CD4-positive, alpha-beta T cell (primary cell): ENCODE measurements around the gene HOXA7. TPM values are rescaled to one million over a fixed set of nuclear protein-coding genes. Genes with fewer than 3 reads are reported as not detected.
A peak's percentile ranks its signal among the peaks of the same experiment; 100 is the strongest.

ENCODE experiments used
- ATAC-seq: fragments of 200-7000 bp; cut with Tn5 transposase; one replicate; pipeline ENCODE4 v1.10.0; 2022; ENCODE audit warnings: mild to moderate bottlenecking; ENCODE audit not compliant: poor library complexity
- CTCF ChIA-PET: fragments of 350-600 bp; sonication (Branson Sonifier 250); formaldehyde crosslinking; loops from one replicate; lab custom pipeline; 2021; ENCODE audit warnings: antibody characterized with exemption, inconsistent platforms; lab: Charles Lee
- POLR2A ChIA-PET: fragments of 350-600 bp; sonication (Branson Sonifier 250); formaldehyde crosslinking; loops from one replicate; lab custom pipeline; 2021; ENCODE audit warnings: antibody characterized with exemption, inconsistent platforms; lab: Charles Lee
- DNase-seq, 14 experiments: peaks; one replicate each; pipeline ENCODE4 v3.0.0-alpha.2; 2013 to 2020; ENCODE audit warnings: mixed read lengths in 2 of 14
- H3K27ac ChIP-seq, 2 donors: one replicate each; pipeline versions ENCODE4 v1.5.1 to v1.7.0; 2013; ENCODE audit warnings: low read length in 2 of 2, low read depth in 1 of 2, mild to moderate bottlenecking in 1 of 2
- H3K27me3 ChIP-seq, 2 experiments: 1 replicate in 1 of 2; 2 replicates in 1 of 2; pipeline versions ENCODE4 v1.6.1 to v1.7.0; 2013; ENCODE audit warnings: low read length in 2 of 2, control low read depth in 1 of 2, mild to moderate bottlenecking in 1 of 2, moderate library complexity in 1 of 2; ENCODE audit not compliant: insufficient read depth in 2 of 2, control insufficient read depth in 1 of 2
- H3K36me3 ChIP-seq: one replicate; pipeline ENCODE4 v1.6.1; 2013; ENCODE audit warnings: low read length, control low read depth; ENCODE audit not compliant: insufficient read depth
- H3K4me1 ChIP-seq: one replicate; pipeline ENCODE4 v1.6.1; 2013; ENCODE audit warnings: low read length, control low read depth; ENCODE audit not compliant: insufficient read depth
- H3K4me3 ChIP-seq: one replicate; pipeline ENCODE4 v1.5.1; 2013; ENCODE audit warnings: mild to moderate bottlenecking, low read length, moderate library complexity
- H3K9me3 ChIP-seq, 2 experiments: 1 replicate in 1 of 2; 2 replicates in 1 of 2; pipeline versions ENCODE4 v1.6.1 to v1.7.0; 2013; ENCODE audit warnings: low read length in 2 of 2, mild to moderate bottlenecking in 2 of 2, control low read depth in 1 of 2, moderate library complexity in 1 of 2; ENCODE audit not compliant: control insufficient read depth in 1 of 2, insufficient read depth in 1 of 2
- H3K27ac Mint-ChIP-seq: one replicate; pipeline ENCODE4 v1.8.0; 2020; ENCODE audit warnings: mixed read lengths
- H3K27me3 Mint-ChIP-seq: one replicate; pipeline ENCODE4 v1.8.0; 2021; ENCODE audit warnings: mixed read lengths
- H3K36me3 Mint-ChIP-seq: one replicate; pipeline ENCODE4 v1.8.0; 2021; ENCODE audit warnings: low read depth, mixed read lengths
- H3K4me1 Mint-ChIP-seq: one replicate; pipeline ENCODE4 v1.8.0; 2021; ENCODE audit warnings: low read depth, mixed read lengths
- H3K4me3 Mint-ChIP-seq: one replicate; pipeline ENCODE4 v1.8.0; 2020; ENCODE audit warnings: mild to moderate bottlenecking, mixed read lengths
- H3K9me3 Mint-ChIP-seq: one replicate; pipeline ENCODE4 v1.8.0; 2020; ENCODE audit warnings: mixed read lengths
- CTCF ChIP-seq: fragments of 200-600 bp; IDR thresholded peaks from one replicate; pipeline ENCODE4 v1.8.0; 2022; ENCODE audit warnings: antibody characterized with exemption, mild to moderate bottlenecking
- intact Hi-C, 2 experiments: fragments of 100-400 bp; cut with DNase I in 1 of 2; cut with micrococcal nuclease in 1 of 2; formaldehyde crosslinking; loops; one replicate each; pipeline versions ENCODE4 v1.15.1 to v1.9.0; 2023 to 2025; cut with DNase I, micrococcal nuclease
- total RNA-seq, 174 experiments: library from RNA in 2 of 174; stranded (reverse) in 2 of 174; gene quantifications; one replicate each; pipeline ENCODE4 v1.2.3 and lab custom pipeline; 2021 to 2026

HOXA7 gene
- total RNA-seq, 2 experiments from 2014 or later = not detected

- ATAC-seq (no peak), DNase-seq (no peak)
- Mint-ChIP-seq H3K36me3 (no peaks in the 10 kb centered on the region), H3K4me3 (peak overlapping the region; percentile 61), H3K27me3 (peaks cover 69% of the 10 kb centered on the region), H3K9me3 (no peaks in the 10 kb centered on the region), H3K4me1 (no peaks in the 10 kb centered on the region), H3K27ac (no peak overlapping the region)
- TF ChIP-seq CTCF = no peak
- Histone ChIP-seq H3K4me1 (peaks cover 10% of the 10 kb centered on the region), H3K27me3 (peaks cover 16 to 28% of the 10 kb centered on the region in 2 experiments), H3K9me3 (peaks cover 0 to 10% of the 10 kb centered on the region in 2 experiments), H3K4me3 (no peak overlapping the region), H3K27ac (no peak overlapping the region), H3K36me3 (no peaks in the 10 kb centered on the region)
- POLR2A ChIA-PET = no interaction called here
- CTCF ChIA-PET = no interaction called here
- intact Hi-C loops = no loop called here
These were observed 27.4 kb downstream of the HOXA7 start for GRCh38 chr7:27128776-27129728.

GRCh38 chr7:27128034-27128433 lies 28.4 kb downstream of the HOXA7 start:
- Histone ChIP-seq H3K9me3 (peaks cover 0 to 14% of the 10 kb centered on the region in 2 experiments), H3K36me3 (no peaks in the 10 kb centered on the region), H3K4me3 (no peak overlapping the region), H3K4me1 (peaks cover 10% of the 10 kb centered on the region), H3K27me3 (peaks cover 16 to 22% of the 10 kb centered on the region in 2 experiments), H3K27ac (no peak overlapping the region)
- H3K9me3 Mint-ChIP-seq = no peaks in the 10 kb centered on the region
- H3K4me3 Mint-ChIP-seq = no peak overlapping the region
- DNase-seq (no peak), ATAC-seq (no peak)
- H3K36me3 Mint-ChIP-seq = no peaks in the 10 kb centered on the region
- peaks cover 60% of the 10 kb centered on the region for H3K27me3 Mint-ChIP-seq
- ChIA-PET POLR2A (interaction anchor here (0.6 kb wide), 1 partner anchor 873 kb away, joined by 3 read pairs; no protein-coding TSS in a partner anchor), CTCF (no interaction called here)
- H3K4me1 Mint-ChIP-seq = no peaks in the 10 kb centered on the region
- no peak overlapping the region for H3K27ac Mint-ChIP-seq
- intact Hi-C loops = no loop called here
- TF ChIP-seq CTCF = no peak

GRCh38 chr7:27126596-27127327 lies 29.7 kb downstream of the HOXA7 start:
- CTCF ChIA-PET = no interaction called here
- Histone ChIP-seq H3K27ac (no peak overlapping the region), H3K9me3 (peaks cover 0 to 14% of the 10 kb centered on the region in 2 experiments), H3K36me3 (no peaks in the 10 kb centered on the region), H3K27me3 (peaks cover 16 to 17% of the 10 kb centered on the region in 2 experiments), H3K4me1 (peaks cover 10% of the 10 kb centered on the region), H3K4me3 (no peak overlapping the region)
- no peak for ATAC-seq
- intact Hi-C loops = no loop called here
- no peak for TF ChIP-seq CTCF
- Mint-ChIP-seq H3K9me3 (no peaks in the 10 kb centered on the region), H3K4me1 (no peaks in the 10 kb centered on the region), H3K36me3 (no peaks in the 10 kb centered on the region), H3K27ac (no peak overlapping the region), H3K27me3 (peaks cover 48% of the 10 kb centered on the region), H3K4me3 (no peak overlapping the region)
- POLR2A ChIA-PET = no interaction called here
- no peak for DNase-seq
